Activated B cell treated with CpG ODN at 0.5 μM for 24 hours (primary cell): Measurements from ENCODE around the gene GATA1. TPM values are rescaled to one million over a fixed set of nuclear protein-coding genes. Genes with fewer than 3 reads are reported as not detected.

Source experiments
- ATAC-seq: fragments of 200-7000 bp; cut with Tn5 transposase; one replicate; pipeline ENCODE4 v1.10.0; 2021; ENCODE audit warnings: low read depth, mild to moderate bottlenecking, moderate library complexity
- CTCF ChIA-PET: fragments of 350-600 bp; sonication (Branson Sonifier 250); formaldehyde crosslinking; loops from one replicate; lab custom pipeline; 2021; ENCODE audit warnings: antibody characterized with exemption; lab: Charles Lee
- POLR2A ChIA-PET: fragments of 350-600 bp; sonication (Branson Sonifier 250); formaldehyde crosslinking; loops from one replicate; lab custom pipeline; 2021; ENCODE audit warnings: antibody characterized with exemption; lab: Charles Lee
- DNase-seq: peaks from one replicate; pipeline ENCODE4 v3.0.0; 2022
- H3K27ac Mint-ChIP-seq: one replicate; pipeline ENCODE4 v1.8.0; 2020; ENCODE audit warnings: mixed read lengths
- H3K27me3 Mint-ChIP-seq: one replicate; pipeline ENCODE4 v1.8.0; 2021; ENCODE audit warnings: mixed read lengths
- H3K36me3 Mint-ChIP-seq: one replicate; pipeline ENCODE4 v1.8.0; 2021; ENCODE audit warnings: low read depth, mixed read lengths
- H3K4me1 Mint-ChIP-seq: one replicate; pipeline ENCODE4 v1.8.0; 2021; ENCODE audit warnings: mixed read lengths
- H3K4me3 Mint-ChIP-seq: one replicate; pipeline ENCODE4 v1.8.0; 2020; ENCODE audit warnings: mild to moderate bottlenecking, mixed read lengths
- H3K9me3 Mint-ChIP-seq: one replicate; pipeline ENCODE4 v1.8.0; 2020; ENCODE audit warnings: mixed read lengths
- CTCF ChIP-seq: fragments of 200-600 bp; IDR thresholded peaks from one replicate; pipeline ENCODE4 v1.8.0; 2022; ENCODE audit warnings: antibody characterized with exemption, mild to moderate bottlenecking
- intact Hi-C: fragments of 100-400 bp; cut with micrococcal nuclease; formaldehyde crosslinking; loops from one replicate; pipeline ENCODE4 v1.15.1; 2024
- total RNA-seq: library from RNA; stranded (reverse); gene quantifications from 2 replicates; pipeline ENCODE4 v1.2.3, GENCODE V29; 2022

GATA1 gene
- total RNA-seq, 1 donor from 2014 or later, result not detected

- Mint-ChIP-seq H3K4me3 (no peak overlapping the region), H3K36me3 (no peaks in the 10 kb centered on the region), H3K27me3 (peaks cover 6% of the 10 kb centered on the region), H3K27ac (no peak overlapping the region), H3K9me3 (no peaks in the 10 kb centered on the region), H3K4me1 (no peaks in the 10 kb centered on the region)
- ATAC-seq (no peak), DNase-seq (no peak)
- intact Hi-C loops, result no loop called here
- POLR2A ChIA-PET, result interaction anchor here (0.7 kb wide), 1 partner anchor 50 kb away, joined by 3 read pairs; no protein-coding TSS in a partner anchor
- no peak for TF ChIP-seq CTCF
- CTCF ChIA-PET, result no interaction called here
Measured at GRCh38 chrX:48792219-48792618, 5.8 kb downstream of the GATA1 start.

- intact Hi-C loops, result no loop called here
- Mint-ChIP-seq H3K9me3 (no peaks in the 10 kb centered on the region), H3K36me3 (no peaks in the 10 kb centered on the region), H3K27ac (no peak overlapping the region), H3K27me3 (no peaks in the 10 kb centered on the region), H3K4me1 (no peaks in the 10 kb centered on the region), H3K4me3 (no peak overlapping the region)
- DNase-seq (no peak), ATAC-seq (no peak)
- TF ChIP-seq CTCF, result no peak
- POLR2A ChIA-PET, result no interaction called here
- CTCF ChIA-PET, result no interaction called here
Measured at GRCh38 chrX:48793935-48794334, 7.5 kb downstream of the GATA1 start.

- ATAC-seq (no peak), DNase-seq (no peak)
- Mint-ChIP-seq H3K4me3 (no peak overlapping the region), H3K9me3 (no peaks in the 10 kb centered on the region), H3K27ac (no peak overlapping the region), H3K36me3 (no peaks in the 10 kb centered on the region), H3K4me1 (no peaks in the 10 kb centered on the region), H3K27me3 (no peaks in the 10 kb centered on the region)
- intact Hi-C loops, result no loop called here
- CTCF ChIA-PET, result no interaction called here
- POLR2A ChIA-PET, result no interaction called here
- no peak for TF ChIP-seq CTCF
Measured at GRCh38 chrX:48794340-48794910, 8.0 kb downstream of the GATA1 start.

- Mint-ChIP-seq H3K4me1 (no peaks in the 10 kb centered on the region), H3K27ac (no peak overlapping the region), H3K4me3 (no peak overlapping the region), H3K27me3 (no peaks in the 10 kb centered on the region), H3K9me3 (no peaks in the 10 kb centered on the region), H3K36me3 (no peaks in the 10 kb centered on the region)
- CTCF ChIA-PET, result no interaction called here
- POLR2A ChIA-PET, result no interaction called here
- TF ChIP-seq CTCF, result no peak
- intact Hi-C loops, result no loop called here
- DNase-seq (no peak), ATAC-seq (no peak)
Measured at GRCh38 chrX:48794911-48795515, 8.6 kb downstream of the GATA1 start.

- intact Hi-C loops, result no loop called here
- Mint-ChIP-seq H3K27me3 (no peaks in the 10 kb centered on the region), H3K4me3 (no peak overlapping the region), H3K9me3 (no peaks in the 10 kb centered on the region), H3K4me1 (peaks cover 18% of the 10 kb centered on the region), H3K36me3 (peaks cover 8% of the 10 kb centered on the region), H3K27ac (no peak overlapping the region)
- no peak for TF ChIP-seq CTCF
- CTCF ChIA-PET, result no interaction called here
- POLR2A ChIA-PET, result no interaction called here
- ATAC-seq, result no peak
- no peak for DNase-seq
Measured at GRCh38 chrX:48798318-48798717, 11.9 kb downstream of the GATA1 start.
